ENCODE measurements around the gene MAML2.
A peak's percentile ranks its signal among the peaks of the same experiment; 100 is the strongest.
"Not testable (repeated sequence)": the region's sequence is repeated elsewhere in the genome, so short reads cannot be mapped to it uniquely, and the experiment has no call there.

The MAML2 gene

DNA sequence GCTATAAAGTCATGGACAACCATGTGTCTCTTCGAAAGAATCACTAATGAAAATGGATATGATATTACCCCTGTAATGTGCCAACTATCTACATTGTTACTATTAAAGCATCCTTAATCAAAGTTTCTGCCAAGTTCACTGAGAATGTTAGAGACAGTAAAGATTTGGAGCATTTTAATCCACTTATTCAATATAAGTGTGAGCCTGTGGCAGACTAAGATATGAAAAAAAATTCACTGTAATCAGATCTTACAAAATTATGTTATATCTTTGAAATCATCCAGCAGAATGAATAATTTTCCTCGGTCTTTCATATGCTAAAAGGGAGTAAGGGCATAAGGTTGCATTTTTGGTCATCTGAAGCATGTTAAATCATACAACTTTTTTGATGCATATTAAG, 49.9 kb downstream of the MAML2 start:
- no peak for DNase-seq (ENCODE audit: low read depth in 2 of 2)

DNA sequence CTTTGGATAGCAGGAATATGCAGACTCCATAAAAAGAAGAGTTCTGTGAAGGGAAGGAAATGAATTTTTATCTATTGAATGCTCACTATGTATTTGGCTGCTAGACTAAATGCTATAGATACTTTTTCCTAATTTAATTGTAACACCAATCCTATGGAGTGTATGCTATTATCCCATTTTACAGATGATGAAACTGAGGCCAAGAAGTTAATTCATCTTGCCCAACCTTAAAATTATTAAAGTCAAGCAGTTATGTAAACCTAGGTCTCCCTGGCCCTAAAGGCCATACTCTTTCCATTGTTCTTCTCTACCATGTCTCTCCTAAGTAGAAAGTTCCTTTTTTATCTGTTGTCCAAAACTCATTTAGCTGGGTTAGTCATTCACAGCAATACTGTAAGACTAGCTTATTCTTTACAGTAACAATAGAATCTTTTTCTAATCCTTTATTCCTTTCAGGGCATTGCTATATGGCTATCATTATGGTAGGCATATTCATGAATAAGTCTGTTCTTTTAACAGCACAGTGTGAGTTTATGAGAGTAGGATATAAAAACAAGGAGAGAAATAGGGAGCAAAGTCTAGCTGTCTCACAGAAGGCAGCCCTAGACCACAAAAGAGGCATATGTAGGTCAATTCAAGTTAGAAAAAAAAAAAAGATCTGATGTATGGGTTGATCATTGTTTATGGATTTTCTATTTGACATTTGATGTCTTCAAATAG, 50.5 kb downstream of the MAML2 start:
- no peak for DNase-seq (ENCODE audit: low read depth in 2 of 2)

DNA sequence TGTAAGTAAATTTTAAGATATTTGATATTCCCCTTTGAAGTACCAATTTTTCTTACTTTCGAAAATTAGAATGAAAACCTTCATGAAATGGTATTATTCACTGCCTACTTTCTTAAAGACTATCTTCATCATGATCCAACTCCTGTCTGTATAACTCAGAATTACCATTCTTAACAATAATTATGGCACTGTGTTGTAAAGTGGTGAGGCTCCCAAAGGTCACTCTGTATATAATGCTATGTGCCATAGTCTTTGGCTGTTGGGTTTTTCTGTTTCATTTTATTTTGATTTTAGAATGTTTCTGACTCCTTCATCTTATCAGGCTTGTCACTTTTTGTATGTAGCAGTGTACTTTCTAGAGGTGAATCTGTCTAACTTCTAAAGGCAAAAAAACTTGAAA, 52.4 kb downstream of the MAML2 start:
- no peak for DNase-seq (ENCODE audit: low read depth in 2 of 2)

DNA sequence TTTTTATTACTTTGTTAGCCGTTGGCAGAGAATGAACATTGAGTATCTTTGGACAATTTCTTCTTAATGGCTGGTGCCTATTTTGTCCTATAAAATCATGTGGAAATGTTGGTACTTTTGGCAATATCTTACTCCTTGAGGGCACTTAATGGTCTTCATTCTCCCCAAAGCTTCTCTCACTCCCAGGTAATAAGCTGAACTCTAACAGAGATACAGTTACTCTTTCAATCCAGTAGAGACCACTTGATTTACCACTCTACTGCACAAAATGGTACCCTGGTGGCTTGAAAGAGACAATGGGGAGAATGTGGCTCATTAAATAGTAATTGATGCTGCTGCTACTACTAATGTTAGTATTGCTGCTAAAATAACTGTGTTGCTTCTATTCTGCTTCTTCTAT, 53.0 kb downstream of the MAML2 start:
- no peak for DNase-seq (ENCODE audit: low read depth in 2 of 2)

DNA sequence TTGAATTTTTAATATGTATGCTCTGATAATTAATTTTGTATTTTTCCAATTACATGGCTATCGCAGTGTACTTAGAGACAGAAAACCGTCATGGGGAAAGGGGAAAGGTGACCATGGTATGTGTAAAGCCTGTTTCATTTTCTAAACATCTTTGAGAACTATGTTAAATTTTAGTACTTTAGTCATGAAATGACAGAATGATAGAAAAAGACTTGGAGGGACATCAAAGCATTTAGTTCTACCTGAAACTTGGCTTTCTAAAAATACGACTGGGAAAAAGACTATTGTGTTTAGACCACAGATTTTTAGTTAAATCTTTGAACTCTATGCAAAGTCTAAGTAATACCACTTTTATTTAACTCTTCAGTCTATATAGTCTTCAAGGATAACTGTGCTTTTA, 54.1 kb downstream of the MAML2 start:
- no peak for DNase-seq (ENCODE audit: low read depth in 2 of 2)

DNA sequence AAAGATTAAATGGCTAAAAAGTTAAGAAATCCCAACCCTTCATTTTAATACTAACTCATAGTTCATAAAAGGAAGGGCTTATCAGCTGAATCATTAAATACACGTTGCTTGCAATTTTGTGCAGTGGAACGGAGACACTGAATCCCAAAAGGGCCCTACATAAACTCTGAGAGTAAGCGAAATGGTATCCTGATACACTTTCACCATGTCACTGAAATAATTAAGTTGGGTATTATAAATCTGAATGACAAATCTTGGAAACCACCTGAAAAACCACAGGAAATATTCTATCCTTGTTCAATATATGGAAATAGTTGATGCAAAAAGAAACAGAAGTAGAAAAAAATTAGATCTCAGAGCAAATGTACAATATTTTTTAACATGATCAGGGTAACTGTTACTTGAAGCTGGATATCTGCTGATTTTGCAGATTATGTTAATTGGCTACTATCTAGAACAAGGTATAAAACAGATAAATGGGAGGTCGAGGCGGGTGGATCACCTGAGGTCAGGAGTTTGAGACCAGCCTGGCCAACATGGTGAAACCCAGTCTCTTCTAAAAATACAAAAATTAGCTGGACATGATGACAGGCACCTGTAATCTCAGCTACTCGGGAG, 55.1 kb downstream of the MAML2 start:
- no peak for DNase-seq (ENCODE audit: low read depth in 2 of 2)

DNA sequence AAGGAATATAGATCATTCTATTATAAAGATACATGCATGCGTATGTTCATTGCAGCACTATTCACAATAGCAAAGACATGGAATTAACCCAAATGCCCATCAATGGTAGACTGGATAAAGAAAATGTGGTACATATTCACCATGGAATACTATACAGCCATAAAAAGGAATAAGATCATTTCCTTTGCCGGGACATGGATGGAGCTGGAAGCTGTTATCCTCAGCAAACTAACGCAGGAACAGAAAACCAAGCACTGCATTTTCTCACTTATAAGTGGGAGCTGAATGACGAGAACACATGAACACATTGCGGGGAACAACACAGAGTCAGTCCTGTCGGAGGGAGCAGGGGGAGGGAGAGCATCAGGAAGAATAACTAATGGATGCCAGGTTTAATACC, 57.0 kb downstream of the MAML2 start:
- not testable (repeated sequence) for DNase-seq (ENCODE audit: low read depth in 2 of 2)

DNA sequence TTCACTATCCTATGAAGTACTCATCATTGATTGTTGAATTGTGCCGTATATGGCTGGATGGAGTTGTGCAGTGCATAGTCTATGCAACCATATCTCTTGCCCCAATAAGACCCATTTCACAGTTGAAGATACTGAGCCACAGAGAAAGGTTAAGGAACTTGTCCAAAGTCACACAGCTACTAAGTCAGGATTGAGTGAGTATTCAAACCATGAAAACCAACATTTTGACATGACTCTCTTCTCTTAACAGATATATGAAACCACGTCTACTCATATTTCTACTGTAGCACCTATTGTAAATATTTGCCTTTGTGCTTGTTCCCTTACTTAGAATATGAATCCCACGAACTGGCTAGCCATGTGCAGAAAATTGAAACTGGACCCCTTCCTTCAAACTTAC, 58.1 kb downstream of the MAML2 start:
- DNase-seq (ENCODE audit: low read depth in 2 of 2) = no peak

DNA sequence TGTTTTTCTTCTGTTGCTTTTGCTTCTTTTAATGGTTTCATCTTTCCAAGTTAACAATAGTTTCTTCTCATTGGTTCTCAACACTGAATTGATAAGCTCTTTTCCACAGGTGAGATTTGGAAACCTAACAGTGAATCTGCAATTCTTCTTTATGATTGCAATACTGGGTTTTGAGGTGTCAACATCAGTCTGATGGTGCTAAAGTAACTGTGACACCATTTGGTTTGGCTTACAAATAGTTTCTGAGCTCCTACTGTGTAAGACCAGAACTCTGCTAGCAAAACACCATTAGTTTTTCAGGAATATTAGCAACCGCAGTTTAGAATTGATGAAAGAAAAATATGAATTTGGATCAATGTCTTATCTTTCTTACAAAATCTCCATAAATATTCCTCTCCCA, 58.6 kb downstream of the MAML2 start:
- no peak for DNase-seq (ENCODE audit: low read depth in 2 of 2)

DNA sequence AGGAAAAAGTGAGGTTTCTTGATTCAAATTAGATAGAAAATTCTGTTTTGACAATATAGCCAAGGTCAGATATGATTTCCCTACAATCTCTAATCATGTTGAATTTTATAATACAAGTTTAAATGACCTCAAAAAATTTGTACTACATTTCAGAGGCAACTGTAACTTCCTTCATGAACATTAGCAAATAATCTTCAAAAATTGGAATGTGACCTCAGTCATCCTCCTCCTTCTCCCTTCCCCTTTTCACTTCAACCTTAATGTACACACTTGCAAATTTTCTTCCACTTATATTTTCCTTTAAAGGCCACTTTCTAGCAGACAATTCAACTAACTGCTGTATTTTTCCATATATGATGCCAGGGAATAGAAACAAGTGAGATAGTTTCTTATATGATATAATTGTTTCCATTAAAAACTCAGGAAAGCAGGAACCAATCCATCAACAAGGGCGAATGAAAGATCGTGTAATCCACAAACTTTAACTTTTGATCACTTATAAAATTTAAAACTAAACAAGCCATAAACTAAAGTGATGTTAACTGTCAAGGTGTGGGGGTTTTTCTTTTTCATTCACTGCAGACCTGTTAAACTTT, 60.3 kb downstream of the MAML2 start:
- DNase-seq (ENCODE audit: low read depth in 2 of 2) = no peak

DNA sequence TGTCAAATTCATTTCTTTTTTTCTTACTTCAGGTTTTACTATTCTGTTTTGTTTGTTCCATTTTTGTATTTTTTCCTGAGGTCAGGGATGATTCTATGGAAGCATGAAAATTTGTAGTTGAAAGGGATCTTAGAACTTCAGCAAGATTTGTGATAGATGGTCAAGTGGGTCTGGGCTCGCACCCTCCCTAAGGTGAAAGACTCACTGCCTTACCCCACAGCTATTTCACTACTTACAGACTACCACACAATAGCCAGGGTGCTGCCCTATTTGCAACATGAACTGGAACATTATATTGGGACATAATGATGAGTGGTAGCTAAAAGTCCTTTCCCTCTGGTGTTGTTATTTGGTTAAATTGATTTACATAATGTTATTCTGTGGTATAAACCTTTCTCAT, 62.6 kb downstream of the MAML2 start:
- no peak for DNase-seq (ENCODE audit: low read depth in 2 of 2)

DNA sequence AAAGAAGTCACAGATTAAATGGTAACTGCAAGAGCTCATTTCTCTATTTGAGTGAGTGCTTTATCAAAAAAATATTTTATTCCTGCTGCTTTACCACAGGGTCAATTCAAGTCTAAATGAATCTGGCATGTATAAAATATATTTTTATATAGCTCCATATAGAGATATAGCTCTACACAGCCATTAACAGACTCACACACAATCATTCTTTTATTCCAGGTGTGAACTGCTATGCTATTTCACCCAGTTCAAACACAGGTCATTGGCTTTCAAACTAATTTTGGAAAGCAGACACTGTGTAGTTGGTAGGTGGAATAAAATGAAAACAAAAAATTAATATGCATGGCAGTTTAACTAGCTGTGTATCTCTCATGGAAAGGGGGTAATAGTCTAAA, 63.1 kb downstream of the MAML2 start:
- DNase-seq (ENCODE audit: low read depth in 2 of 2) = no peak

DNA sequence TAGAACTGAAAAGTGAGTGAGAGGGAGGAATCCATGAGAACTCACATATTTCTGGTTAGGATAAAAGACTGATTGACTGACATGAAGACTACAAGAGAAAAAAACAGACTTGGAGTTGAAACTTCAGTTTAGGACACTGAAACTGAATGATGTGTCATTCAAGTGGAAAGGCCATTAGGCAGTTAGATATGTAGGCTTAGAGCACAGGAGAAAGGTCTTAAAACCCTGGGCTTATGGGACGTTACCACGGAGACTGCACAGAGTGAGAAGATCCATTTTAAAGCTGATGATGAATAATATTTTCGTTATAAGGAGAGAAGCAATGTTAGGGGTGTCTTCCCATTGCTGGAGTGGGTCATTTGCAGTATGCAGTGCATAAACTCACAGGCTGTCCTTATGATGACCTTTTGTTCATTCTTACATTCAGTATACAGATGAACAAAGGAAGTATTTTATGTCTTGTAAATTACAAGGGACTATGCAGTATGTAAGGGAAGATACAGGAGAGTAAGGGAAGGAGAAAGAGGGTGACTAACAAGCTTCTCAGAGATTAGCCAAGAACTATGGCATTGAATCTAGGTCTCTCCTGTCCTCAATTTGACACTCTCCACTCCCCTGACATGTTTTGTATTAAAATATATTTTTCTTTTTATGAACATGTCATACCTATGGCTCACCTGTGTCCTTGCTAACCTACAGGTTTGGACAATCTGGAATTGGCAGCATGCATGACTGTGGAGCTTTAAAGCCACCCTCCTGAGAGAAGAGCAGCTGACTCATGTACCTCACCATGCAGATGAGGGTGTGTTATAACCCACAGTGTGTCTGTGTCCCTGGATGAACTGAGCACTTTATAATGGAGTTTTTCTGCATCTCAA, 63.7 kb downstream of the MAML2 start:
- DNase-seq (ENCODE audit: low read depth in 2 of 2) = no peak

DNA sequence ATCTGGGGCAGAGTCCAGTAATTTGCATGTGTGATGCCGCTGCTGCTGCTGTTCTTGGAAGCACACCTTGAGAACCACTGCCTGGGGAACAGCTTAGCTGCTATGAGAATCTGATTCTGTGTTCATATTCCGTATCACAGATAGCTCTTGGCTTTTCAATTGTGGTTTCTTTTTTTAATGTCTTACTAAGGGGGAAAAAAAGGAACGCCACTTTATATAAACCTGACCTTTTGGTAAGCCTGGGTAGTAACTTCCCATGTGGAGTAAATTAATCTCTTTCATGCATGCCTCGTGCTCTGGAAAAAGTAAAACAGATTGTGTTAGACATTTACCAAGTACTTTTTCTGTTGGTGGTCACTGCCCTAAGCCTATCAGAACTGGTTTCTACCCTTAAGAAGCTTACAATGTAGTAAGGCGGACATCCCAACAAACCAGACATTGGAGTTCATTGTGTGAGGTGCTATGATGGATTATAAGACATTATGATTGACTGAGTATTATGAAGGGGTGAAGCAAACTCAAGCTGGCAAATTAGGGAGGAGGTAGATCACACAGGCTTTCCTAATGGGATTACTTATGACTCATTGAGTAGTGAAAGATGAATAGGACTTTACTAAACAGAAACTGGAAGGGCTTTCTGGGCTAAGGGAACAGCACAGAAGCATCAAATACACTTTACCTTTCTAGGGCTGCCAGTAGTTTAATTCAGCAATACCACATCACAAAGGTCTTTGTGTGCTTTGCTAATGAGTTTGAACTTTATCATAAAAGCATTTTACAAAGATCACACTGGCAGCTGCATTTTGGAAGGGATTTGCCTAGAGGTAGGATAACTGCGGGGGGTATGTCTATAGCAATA, 64.7 kb downstream of the MAML2 start:
- peak in 1 of 2 experiments; percentile 32 for DNase-seq (ENCODE audit: low read depth in 2 of 2)

DNA sequence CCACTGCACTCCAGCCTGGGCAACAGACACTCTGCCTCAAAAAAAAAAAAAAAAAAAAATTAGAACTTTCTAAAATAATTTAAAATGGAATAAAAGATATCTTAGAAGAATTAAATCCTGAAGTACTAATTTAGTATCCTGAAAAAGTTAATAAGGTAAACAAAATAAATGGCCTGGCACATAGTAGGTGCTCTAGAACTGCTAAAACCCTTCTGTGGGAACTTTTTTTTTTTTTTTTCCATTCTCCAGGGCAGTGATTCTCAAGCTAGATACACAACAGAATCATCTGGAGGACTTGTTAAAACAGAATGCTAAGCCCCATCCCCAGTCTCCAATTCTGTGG, 65.3 kb downstream of the MAML2 start:
- DNase-seq (ENCODE audit: low read depth in 2 of 2) = no peak

DNA sequence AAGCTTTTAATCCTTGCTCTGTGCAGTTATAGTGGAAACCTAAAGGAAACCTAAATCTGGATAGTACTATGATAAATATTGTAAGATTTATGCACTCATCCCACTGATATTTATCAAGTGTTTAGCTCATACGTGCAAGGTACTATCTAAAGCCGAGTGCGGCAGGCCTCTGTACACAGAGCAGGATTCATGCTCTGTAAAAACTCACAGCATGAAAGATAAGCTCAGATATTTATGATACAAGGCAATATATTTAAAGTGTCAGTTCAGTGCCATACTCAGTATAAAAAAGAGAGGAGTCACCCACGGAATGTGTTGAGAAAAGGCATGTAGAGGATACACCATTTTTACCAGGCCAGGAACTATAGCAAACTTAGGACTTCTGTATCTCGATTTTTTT, 66.2 kb downstream of the MAML2 start:
- no peak for DNase-seq (ENCODE audit: low read depth in 2 of 2)

DNA sequence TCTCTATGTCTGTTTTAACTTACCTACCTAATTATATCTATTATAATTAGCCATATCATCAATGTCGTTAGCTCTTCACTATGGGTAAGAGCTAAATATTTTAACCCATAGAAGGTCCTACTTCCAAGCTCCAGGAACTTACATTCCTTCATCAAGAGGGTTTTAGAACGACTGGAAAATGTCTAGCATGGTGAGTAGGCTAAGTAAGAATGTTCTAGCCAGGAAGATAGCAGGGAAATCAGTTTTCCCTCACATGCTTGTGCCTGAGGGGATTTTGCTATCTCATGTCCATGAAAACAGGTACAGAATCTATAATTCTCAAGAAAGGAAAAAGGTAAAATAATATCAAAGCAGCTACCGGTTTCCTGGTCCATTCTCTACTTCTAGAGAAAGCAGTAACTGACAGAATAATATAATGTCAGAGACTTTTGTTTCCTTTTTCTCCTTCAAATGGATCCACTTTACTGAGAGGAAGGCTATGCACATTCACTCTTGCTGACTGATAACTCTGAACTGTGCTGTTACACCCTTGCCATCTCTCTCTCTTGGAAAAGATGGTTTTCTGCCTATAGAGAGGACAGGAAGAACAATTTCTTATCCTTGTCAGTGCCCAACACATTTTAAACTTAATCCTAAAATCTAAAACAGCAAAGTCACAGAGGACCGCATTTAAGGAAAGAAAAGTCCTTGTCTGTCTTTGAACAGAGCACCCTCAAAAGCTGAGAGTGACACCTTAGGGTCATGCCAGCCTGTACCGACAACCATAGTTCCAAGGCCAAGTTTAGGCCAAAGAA, 67.0 kb downstream of the MAML2 start:
- DNase-seq (ENCODE audit: low read depth in 2 of 2) = no peak

DNA sequence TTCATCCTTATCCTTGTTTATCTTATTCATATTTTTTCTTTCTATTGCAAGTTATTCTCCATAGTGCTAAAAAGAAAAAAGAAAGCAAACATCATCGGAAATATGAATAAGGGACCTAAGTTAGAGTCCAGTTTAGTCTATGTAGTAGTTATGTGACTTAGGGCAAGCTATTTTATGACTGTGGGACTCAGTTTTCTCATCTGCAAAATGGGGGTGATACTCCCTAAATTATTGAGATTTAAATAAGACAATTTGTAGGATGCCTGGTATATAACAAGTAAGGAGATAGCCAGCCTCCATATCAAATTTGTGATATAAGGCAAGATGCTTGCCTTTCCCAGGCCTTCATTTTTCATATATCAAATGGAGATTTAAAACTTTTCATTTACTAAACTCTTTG, 69.5 kb downstream of the MAML2 start:
- DNase-seq (ENCODE audit: low read depth in 2 of 2) = no peak

DNA sequence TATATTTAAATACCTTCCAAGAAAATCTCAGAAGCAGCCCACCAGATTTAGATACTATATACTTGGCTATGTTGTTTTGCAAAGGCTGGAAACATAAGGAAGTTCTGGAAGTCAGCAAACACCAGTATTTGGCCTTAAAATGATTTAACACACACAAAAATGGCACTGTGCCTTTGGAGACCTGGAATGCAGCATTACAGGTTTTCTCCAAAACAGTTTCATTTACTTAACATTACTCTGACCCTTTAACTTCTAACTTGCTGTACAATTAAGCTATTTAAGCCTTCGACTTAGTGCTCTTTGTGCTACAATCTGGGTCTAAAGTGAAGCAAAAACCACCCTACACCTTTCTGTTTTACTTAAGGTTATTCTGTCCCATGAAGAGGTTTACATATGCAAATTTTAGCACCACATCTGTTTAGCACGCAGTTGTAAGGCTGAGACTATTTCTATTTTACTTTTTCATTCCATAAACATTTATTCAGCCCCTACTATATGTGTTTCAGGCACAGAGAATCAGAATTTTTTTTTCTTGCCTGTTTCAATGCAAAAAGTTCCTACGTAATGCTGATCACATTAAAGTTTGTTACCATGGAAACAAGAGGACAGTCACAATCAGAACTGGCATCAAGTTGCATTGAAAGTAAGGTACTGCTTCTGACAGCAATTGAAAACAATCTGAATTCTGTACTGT, 70.3 kb downstream of the MAML2 start:
- no peak for DNase-seq (ENCODE audit: low read depth in 2 of 2)

DNA sequence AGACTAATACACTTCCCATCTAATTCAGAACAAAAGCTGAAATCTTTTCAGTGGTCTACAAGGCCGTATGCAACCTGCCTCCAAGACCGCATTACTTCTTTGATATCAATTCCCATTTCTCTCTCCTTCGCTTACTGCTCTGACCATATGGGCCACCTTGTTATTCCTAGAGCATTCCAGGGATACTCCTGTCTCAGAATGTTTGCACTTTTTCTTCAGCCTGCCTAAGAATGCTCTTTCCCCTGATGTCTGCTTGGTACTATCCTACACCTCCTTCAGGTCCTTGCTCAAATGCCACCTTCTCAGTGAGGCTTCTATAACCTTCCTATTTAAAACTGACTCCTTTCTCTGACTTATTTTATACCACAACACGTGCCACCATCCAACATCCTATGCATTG, 71.2 kb downstream of the MAML2 start:
- DNase-seq (ENCODE audit: low read depth in 2 of 2) = no peak
